T follicular helper cell (primary cell): Measurements from ENCODE around the gene KIF17.

Source experiments
- DNase-seq: peaks from one replicate; pipeline ENCODE4 v3.0.0-alpha.2; 2020; ENCODE audit warnings: low read depth
- total RNA-seq, 2 experiments: gene quantifications; one replicate each; lab custom pipeline; 2026; lab: John Stamatoyannopoulos, UW

KIF17 gene
- 0 to 0.12 reads per million in 2 experiments for total RNA-seq

DNA sequence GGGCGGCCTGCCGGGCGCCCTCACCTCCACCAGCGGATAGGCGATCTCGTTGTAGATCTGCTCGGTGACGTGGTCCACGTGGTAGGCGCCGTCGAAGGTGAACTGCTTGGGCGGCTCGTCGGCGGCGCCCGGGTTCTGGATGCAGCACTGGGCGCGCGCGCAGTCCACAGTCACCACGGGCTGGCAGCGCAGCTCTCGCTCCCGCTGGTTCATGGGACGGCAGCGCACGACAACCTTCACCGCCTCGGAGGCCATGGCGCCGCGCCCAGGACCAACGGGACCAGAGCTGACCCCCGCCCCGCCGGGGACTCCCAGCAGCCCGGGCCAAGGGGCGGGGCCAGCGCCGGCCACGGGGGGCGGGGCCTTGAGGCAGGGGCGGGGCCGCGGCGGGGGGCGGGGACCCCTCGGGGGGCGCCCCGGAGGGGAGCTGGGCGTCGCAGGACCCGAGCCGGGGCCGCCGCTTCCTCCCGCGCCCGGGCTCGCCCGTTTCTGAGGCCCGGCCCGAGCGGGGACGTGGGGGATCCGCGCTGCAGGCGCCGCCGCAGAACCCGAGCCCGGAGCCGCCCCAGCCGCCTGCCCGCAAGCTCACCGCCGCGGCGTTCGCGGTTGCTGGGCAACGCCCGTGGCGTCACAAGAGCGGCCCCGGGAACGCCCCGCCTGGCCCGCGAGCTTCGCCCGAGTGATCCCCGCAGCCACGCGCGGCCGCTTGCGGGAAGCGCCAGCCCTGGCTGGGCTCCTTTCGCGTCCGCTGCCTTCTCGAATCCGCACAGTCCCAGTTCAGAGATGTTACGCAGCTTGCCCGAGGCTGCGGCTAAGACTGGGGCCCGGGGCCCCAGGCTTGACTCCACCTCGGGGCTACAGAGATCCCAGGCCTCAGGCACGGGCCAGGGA lies at the start of gene KIF17:
Gene KIF17, minus strand, starts transcription at position 556 of the 891 bp plus-strand sequence. Its CDS starts 301 bp downstream, at position 255.
- DNase-seq = peak; percentile 54

DNA sequence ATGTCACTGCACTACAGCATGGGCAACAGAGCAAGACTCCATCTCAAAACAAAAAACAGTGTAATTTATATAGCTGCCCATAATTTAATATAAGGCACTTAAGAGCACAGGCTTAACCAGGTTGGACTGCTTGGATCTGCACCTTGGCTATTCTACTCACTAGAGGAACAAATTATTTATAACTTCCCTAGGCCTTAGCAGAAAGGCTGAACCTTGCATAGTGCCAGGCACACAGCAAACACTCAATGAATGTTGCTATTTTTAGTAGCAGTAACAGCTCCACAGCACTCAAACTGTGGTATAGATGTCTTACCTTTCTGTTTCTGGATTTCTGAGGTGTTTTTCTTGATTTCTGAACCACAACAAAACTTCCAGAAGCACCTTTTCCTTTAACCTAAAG lies 49.5 kb upstream of the KIF17 start:
- DNase-seq = no peak

DNA sequence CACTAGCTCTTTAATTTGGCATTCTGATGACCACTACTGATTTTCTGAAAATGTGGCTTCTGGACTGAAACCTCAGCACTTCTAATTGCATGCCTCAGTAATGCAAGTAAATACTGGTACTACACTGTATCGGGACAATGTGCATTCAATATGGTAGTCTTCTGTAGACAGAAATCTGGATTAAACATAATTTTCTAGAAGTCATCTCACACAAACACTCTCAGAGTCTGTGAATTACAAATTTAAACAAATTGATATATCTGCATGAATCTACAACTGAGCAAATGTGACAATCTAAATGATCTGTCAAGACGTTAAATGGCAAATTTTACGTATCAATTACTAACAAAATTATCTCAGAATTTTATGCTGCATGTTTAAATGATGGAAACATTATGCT lies 45.6 kb upstream of the KIF17 start:
- no peak for DNase-seq

DNA sequence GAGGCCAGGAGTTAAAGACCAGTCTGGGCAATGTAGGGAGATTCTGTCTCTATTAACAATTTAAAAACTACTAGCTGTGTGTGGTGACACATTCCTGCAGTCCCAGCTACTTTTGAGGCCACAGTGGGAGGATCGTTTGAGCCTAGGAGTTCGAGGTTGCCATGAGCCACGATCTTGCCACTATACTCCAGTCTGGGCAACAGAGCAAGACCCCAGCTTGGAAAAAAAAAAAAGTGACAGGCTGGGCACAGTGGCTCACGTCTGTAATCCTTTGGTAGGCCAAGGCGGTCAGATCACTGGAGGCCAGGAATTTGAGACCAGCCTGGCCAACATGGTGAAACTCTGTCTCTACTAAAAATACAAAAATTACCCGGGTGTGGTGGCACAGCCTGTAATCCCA lies 42.5 kb upstream of the KIF17 start:
- no peak for DNase-seq

DNA sequence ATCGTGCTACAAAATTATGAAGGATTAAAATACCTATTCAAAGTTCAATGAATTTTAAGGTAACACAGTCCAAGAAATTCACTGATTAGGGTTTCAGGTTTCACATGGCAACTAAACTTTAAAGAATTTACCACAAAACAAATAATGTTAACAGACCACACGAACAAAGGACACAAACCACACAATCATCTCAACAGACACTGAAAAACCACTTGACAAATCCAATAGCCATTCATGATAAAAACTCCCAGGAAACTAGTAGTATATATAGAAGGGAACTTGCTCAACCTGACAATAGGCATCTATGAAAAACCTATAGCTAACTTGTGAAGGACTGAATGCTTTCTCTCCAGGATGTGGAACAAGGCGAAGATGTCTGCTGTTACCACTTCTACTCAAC lies 35.8 kb upstream of the KIF17 start:
- DNase-seq = no peak

DNA sequence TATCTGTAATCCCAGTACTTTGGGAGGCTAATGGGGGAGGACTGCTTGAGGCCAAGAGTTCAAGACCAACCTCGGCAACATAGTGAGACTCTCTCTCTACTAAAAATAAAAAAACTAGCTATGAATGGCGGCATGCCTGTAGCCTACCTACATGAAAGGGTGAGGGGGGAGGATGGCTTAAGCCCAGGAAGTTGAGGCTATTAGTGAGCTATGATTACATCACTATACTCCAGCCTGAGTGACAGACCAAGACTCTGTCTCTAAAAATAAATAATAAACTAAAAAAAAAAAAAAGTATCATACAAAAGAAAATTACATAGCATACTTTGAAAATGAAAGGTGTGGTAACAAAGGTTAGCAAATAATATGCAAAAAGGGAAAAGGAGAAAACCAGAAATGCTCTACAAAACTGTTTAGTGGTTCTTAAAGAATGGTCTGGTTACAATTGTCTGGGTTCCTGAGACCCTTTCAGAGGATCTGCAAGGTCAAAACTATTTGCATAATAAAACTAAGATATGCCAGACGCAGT lies 33.7 kb upstream of the KIF17 start:
- DNase-seq = no peak

DNA sequence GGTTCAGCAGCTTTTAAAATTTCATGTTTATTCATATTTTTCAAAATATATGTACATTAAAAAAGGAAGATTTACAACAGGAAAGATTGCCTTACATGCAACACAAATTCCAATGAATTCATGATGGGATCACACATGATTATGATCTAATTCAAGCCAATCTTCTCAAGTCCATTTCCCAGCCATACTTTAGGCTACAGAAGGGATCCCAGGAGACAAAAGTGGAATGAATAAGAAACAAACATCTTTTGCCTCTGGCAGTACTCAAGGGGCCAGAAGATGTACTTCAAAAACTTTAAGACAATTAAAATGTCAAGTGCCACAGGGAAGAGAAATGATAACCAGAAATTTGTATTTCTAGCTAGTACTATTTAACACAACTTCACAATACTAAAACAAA lies 24.9 kb upstream of the KIF17 start:
- no peak for DNase-seq

DNA sequence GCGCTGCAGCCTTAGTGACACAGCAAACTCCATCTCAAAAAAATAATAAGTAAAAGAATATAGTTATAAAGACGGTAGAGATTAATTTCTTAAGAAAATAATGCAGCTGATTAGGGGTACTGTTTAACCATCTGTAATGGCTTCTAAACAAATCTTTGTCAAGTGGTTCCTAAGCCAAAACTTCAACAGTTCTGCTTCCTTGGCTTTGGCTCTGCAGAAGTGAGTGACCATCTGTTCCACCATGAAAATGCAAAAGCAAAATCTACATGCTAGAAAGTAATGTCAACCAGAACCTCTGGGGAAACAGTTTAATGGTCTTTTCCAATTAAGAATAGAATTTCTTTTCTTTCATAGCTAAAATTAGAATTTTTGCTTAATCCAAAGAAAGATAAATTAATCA lies 23.0 kb upstream of the KIF17 start:
- DNase-seq = no peak

DNA sequence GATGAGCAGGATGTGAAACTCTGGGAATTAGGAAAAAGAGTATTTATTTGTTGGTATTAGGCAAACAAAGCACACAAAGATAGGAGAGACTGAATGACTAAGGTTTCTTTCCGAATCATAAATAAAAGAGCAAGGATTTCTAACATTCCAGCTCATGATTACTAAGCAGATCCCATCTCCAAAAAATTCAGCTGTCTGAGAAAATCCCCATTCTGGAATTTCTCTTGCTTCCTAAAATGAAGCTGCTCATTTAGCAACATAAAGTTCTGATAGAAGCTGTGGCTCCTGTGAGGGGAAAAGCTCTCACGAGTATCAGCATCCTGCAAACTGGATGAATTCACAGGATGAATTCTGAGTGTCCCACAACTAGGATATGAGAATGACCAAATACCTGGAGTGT lies 21.4 kb upstream of the KIF17 start:
- DNase-seq = no peak

DNA sequence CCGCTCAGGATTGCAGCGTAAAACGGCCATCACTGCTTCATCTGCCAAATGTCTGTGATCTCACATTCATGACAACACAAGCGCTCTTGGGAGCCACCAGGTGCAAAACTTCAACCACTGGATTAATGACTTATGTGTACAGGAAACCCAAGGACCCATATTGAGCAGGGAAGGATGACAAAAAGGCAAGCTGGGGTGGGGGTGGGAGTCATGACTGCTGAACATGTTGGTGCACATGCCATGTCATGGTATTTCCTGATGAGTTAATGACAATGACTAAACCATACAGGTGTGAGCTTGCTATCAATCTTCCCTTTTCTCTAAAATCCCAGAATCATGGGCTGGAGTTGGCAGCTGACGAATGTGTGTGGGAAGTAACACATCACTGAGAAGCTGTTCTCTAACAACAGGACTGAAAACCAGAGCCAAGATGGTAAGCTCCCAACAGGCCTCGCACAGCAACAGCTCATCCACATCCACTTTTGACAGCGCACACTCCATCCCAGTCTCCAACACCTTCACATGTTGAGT lies 17.8 kb upstream of the KIF17 start:
- DNase-seq = no peak

DNA sequence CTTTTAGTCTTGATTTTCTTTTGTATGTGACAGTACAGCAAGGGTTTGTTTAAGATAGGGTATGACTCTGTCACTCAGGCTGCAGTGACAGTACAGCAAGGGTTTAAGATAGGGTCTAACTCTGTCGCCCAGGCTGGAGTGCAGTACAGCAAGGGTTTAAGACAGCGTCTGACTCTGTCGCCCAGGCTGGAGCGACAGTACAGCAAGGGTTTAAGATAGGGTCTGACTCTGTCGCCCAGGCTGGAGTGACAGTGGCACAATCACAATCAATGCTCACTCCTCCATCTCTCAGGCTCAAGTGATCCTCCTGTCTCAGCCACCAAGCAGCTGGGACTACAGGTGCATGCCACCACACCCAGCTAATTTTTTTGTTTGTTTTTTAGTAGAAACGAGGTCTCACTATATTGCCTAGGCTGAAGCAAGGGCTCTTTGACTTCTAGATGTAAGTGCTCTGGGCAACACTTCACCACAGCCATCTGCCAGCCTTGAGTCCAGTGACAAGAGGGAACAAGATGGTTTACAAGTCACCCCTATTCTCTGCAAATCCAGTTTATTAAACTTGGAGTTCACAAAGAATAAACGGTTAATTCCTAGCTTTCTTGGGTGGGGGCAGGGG lies 15.7 kb upstream of the KIF17 start:
- DNase-seq = no peak

DNA sequence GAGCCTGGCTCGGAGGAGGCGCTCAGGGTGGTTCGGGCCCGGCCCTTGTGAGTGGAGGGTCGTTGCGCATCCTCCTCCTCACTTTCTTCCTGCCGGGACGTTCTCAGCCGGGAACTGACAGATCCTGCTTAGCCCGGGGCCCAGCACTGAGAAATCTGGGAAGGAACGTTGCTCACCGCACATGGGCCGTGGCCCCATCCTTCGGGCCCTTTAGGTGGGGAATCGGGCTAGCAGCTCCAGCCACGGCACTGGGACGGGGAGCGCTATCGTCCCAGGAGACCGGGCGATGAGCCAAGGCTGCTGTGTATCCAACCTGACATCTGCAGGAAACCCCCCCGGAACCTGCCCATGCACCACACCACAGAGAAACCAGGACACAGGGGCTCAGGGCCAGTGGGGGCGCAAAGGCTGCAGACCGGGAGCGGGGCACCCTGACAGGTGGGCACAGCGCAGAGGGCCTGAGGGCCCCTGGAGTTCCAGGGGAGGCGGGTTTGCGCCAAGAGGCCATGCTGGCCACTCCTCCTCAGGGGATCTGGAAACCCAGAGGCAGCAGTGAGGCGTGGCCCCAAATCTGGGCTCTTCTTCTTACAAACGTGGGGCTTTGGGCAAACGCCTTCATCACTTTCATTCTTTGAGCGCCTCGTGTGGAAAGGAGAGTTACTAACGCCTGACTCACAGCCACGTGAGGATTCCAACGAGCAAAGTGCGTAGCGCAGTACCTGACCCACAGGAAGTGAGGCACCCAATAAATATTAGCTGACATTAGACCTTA lies 15.0 kb upstream of the KIF17 start, which contains the start of gene SH2D5:
Gene SH2D5, minus strand, starts transcription at position 116 of the 772 bp plus-strand sequence. CDS start 4,659 bp downstream, outside the sequence.
- DNase-seq = peak; percentile 54

DNA sequence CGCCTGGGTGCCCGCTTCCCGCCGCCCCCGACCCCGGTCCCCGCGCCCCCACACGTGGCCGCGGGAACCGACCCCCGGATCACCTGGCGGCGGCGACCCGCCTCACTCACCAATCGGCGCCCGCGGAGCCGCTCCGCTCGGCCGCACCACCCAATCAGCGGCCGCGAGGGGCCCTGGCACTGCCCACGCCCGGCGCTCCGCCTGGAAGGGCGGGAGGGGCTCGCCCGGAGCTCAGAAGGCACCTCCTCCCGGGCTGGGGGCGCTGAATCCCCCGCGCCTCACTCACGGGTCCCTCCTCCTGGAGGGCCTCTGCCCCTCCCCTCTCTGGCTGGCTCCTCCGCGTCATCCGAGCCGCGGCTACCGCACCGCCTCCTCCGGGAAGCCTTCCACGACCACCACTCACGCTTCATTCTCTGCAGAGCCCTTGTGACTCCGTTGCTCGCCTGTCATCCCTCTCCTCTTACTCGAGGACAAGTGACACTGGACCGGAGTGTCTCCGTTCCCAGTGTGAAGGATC lies 14.3 kb upstream of the KIF17 start:
- DNase-seq = peak; percentile 34

DNA sequence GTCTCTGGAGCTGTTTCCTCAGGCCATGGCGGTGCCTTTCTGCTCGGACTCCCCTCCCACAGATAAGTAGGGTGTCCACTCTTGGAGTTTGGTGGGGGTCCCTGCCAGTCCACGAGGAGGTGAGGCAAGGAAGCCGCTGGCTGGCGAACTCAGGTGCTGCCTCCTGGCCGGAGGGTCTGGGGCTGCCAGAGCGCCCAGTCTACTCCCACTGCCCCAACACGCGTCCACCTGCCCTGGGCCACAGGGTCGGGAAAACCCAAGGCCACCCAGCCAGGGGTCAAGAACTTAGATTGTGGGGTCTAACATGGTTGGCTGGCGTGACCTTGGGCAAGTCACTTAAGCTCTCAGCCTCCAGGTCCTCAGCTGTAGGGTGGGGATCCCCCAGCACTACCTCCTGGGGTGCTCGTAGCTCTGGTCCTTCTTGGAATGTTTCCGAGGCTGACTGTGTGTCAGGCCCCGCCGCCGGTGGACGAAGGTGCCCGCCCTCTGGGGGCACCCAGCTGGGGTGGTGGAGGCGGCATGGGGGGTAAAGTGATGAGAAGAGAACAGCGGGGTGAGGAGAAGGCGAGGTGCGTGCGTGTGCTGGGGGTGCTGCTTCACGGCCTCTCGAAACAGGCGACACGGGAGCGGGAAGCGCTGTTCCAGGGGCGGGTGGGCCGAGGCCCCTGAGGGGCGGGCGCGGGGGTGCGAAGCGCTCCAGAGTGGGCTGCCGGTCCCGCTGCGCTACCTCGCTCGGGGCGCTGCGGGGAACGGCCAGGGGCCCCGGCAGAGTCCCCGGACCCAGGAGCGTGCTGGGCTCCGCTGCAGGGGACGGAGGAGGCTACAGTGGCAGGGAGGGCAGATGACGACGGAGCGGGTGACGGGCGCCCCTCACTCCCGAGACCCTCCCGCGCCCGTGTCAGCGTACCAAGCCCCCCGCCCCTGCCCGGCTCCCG lies 13.5 kb upstream of the KIF17 start:
- no peak for DNase-seq

DNA sequence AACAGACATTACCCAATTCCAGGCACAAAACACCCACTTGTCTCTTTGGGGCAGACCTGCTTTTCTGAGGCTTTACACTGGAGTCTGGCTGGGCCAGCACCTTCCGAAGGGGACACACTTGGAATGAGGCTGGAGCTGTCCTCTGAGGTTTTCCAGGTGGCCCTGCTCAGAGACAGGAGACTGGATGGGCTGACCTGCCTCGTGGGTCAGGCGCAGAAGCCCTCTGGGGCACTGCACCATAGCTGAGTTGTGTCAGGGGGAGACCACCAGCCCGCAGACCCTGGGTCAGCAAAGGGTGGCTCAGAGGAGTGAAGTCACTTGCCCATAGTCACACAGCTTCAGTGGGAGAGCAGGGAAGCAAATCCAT lies 12.9 kb upstream of the KIF17 start:
- no peak for DNase-seq

DNA sequence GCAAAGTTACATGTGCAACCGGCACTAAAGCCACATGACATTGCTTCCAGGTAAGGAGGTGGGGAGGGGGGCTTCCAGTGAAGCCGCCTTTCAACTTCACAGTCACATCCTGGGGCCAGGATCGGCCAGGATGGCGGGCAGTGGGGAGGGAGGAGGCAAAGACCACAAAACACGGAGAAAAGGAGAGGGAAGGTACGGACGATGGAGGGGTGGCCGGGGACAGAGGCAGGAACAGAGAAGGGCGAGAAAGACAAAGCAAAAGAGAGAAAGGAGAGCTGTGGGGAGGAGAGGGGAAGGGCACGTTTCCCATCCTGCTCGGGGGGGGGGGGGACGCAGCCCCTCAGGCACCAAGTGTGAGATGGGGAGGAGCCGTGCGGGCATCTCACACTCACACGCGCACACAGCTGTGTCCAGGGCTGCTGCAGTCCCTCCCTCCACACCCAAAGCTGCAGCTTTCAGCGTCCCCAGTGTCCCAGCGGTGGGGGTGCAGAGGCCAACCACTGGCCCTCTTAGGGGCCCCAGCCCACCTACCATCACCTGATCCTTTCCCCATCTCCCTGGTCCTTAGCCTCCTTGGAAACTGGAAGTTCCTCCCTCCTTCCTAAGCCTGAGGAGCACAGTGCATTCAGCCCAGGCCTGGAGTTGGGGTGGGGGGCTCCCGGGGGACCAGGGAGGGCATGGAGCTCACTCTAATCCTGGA lies 12.3 kb upstream of the KIF17 start:
- DNase-seq = no peak

DNA sequence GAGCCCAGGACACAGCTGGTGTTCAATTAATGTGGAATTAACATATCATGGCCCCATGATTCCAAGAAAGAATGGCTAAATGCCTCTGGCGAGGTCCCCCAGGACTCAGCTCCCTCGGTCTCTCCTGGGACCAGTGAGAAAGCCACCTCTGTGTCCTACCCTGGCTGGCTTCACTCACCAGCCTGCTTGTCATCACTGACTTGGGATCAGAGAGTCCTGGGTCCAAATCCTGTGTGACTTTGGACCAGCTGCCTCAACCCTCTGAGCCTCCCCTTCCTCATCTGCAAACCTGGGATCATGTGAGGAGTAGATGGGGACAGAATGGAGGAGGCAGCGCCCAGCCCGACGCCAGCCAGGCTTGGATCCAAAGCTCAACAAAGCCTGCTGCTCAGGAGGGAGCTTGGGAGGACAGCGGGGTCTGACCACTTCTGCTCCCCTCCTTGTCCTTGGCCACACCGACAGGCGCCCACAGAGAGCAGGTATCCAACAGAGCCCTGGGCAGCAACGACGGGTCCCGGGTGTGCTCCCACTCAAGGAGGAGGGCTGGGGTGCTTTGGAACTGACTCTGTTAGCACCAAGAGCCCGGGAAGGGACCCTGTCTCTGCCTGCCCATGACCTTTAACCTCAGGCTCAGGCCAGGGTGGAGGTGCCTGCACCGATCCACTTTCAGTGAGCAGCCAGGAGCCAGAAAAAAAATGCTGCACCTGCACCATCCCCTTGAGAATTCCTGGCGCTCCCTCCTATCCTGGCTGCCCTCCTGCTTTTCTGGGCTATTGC lies 11.5 kb upstream of the KIF17 start:
- DNase-seq = no peak

DNA sequence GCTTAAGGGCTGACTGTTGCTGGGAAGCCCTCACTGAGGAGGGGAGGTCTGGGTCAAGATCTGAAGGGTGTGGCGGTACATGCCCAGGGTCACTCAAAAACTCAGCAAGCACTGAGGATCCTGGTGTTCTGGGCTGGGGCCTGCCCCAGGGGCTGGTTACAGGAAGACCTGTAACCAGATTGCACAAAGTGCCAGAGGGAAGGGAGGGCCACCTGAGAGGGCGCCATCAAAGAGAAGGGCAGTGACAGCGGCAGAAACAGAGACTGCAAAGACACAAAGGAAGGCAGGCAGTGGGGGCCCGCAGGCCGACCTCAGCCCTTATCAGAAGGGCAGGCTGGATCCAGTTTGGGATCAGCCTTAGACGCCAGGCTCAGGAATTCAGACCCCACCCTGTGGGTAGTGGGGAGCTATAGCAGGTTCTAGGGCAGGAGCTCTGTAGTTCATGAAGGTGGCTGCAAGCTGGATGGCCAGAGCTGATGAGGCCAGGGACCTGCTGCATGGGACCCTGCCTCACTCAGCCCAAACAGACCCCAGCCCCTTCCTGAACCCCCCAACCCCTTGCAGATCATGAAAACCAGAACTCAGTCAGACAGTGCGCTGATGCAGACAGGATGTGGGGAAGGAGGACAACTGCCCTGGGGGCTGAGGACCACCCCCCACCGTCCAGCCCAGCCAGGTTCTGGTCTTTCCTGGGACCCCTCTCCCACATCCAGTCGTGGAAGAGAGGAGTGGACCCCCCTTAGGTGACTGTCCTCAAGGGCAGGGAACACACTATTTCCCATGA lies 10.8 kb upstream of the KIF17 start:
- no peak for DNase-seq
